PC-3 (cell line): ENCODE data around the gene DIPK1C. TPM values are rescaled to one million over a fixed set of nuclear protein-coding genes. Genes with fewer than 3 reads are reported as not detected.

ENCODE experiments used
- ATAC-seq: fragments of 200-7000 bp; cut with Tn5 transposase; 2 replicates; pipeline ENCODE4 v1.9.1; 2020; ENCODE audit warnings: mild to moderate bottlenecking, moderate library complexity
- BruUV-seq: library from RNA; stranded (reverse); fragments of 400-500 nt; replicated peaks from 2 replicates; lab custom pipeline; 2021; lab: Mats Ljungman, UMichigan
- CTCF ChIA-PET: fragments of 300-600 bp; sonication (Branson Sonifier 250); formaldehyde crosslinking; loops from one replicate; lab custom pipeline; 2022; ENCODE audit warnings: antibody characterized with exemption; lab: Charles Lee
- POLR2A ChIA-PET: fragments of 300-600 bp; sonication (Branson Sonifier 250); formaldehyde crosslinking; loops from one replicate; lab custom pipeline; 2022; ENCODE audit warnings: antibody characterized with exemption; ENCODE audit not compliant: unreplicated experiment; lab: Charles Lee
- DNase-seq: peaks from one replicate; pipeline ENCODE4 v3.0.0-alpha.2; 2015
- H2AFZ ChIP-seq: fragments of 300-600 bp; sonication (generic); 2 replicates; pipeline ENCODE4 v1.6.0; 2016; ENCODE audit warnings: antibody characterized with exemption, low read length
- H3F3A ChIP-seq: fragments of 300-600 bp; sonication (generic); one replicate; pipeline ENCODE4 v1.6.0; 2017; ENCODE audit warnings: antibody characterized with exemption, low read length, control low read depth, mild to moderate bottlenecking; ENCODE audit not compliant: unreplicated experiment
- H3K27ac ChIP-seq: fragments of 300-600 bp; sonication (generic); 2 replicates; pipeline ENCODE4 v1.5.1; 2016; ENCODE audit warnings: mild to moderate bottlenecking, low read length
- H3K27me3 ChIP-seq: fragments of 300-600 bp; sonication (generic); 2 replicates; pipeline ENCODE4 v1.6.1; 2016; ENCODE audit warnings: low read length, mixed read lengths
- H3K36me3 ChIP-seq: fragments of 300-600 bp; sonication (generic); 2 replicates; pipeline ENCODE4 v1.6.1; 2016; ENCODE audit warnings: low read depth, mixed run types, low read length, mixed read lengths
- H3K4me1 ChIP-seq: fragments of 300-600 bp; sonication (generic); 2 replicates; pipeline ENCODE4 v1.5.1; 2016; ENCODE audit warnings: low read length; ENCODE audit not compliant: insufficient read depth
- H3K4me2 ChIP-seq: fragments of 300-600 bp; sonication (generic); 2 replicates; pipeline ENCODE4 v1.6.0; 2016; ENCODE audit warnings: low read length
- H3K4me3 ChIP-seq: fragments of 300-600 bp; sonication (generic); 2 replicates; pipeline ENCODE4 v1.5.1; 2016; ENCODE audit warnings: mild to moderate bottlenecking, low read length, mixed read lengths
- H3K79me2 ChIP-seq: fragments of 300-600 bp; sonication (generic); 2 replicates; pipeline ENCODE4 v1.6.1; 2017; ENCODE audit warnings: low read length, mixed read lengths
- H3K9ac ChIP-seq: fragments of 300-600 bp; sonication (generic); 2 replicates; pipeline ENCODE4 v1.6.0; 2016; ENCODE audit warnings: mild to moderate bottlenecking, low read length
- H3K9me2 ChIP-seq: fragments of 300-600 bp; sonication (generic); replicated peaks from 2 replicates; pipeline ENCODE4 v1.6.1; 2016; ENCODE audit warnings: mixed run types, low read length, mixed read lengths
- H3K9me3 ChIP-seq: fragments of 300-600 bp; sonication (generic); 2 replicates; pipeline ENCODE4 v1.6.1; 2016; ENCODE audit warnings: low read length, mixed read lengths
- H4K20me1 ChIP-seq: fragments of 300-600 bp; sonication (generic); 2 replicates; pipeline ENCODE4 v1.6.1; 2016; ENCODE audit warnings: low read length, mixed read lengths
- EZH2 ChIP-seq: fragments of 300-600 bp; sonication (generic); IDR thresholded peaks from one replicate; pipeline ENCODE4 v1.6.1; 2017; ENCODE audit warnings: antibody characterized with exemption, mild to moderate bottlenecking, low read length; ENCODE audit not compliant: unreplicated experiment
- EZH2phosphoT487 ChIP-seq: fragments of 300-600 bp; sonication (generic); IDR thresholded peaks from 2 replicates; pipeline ENCODE4 v1.6.1; 2018; ENCODE audit warnings: mild to moderate bottlenecking, antibody characterized with exemption, low read length, borderline replicate concordance
- intact Hi-C: fragments of 100-400 bp; cut with micrococcal nuclease; formaldehyde crosslinking; loops from 2 replicates; pipeline ENCODE4 v1.9.0; 2023
- total RNA-seq: library from RNA; depleted of rRNA; stranded (reverse); fragments of >200 nt; gene quantifications from 2 replicates; pipeline ENCODE4 v1.2.3, GENCODE V29; 2014
- TF ChIP-seq, protein P1 (sequence below): fragments of 300-600 bp; sonication (generic); conservative IDR thresholded peaks from 2 replicates; pipeline ENCODE4 v1.5.1; 2017; ENCODE audit warnings: antibody characterized with exemption, low read depth, mild to moderate bottlenecking, low read length

The DIPK1C gene
- total RNA-seq, 1 experiment from 2014 or later = not detected

DNA sequence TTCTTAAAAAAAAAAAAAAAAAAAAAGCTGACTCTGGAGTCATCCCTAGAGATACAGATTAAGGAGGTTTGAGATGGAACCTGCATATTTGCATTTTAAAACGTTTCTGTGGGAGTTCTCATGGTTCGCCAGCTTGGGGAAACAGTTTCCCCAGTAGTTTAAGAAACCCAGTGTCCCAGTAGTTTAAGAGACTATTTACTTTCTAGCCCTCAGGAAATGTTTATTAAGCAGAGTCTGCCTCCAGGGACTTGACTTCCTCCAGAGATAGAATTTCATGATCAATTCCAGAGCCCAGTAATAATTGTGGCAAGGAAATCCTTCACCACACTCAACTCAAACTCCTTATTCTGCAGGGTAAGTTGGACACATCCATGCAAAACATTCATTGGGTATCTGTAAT, 39.1 kb downstream of the DIPK1C start:
- peaks cover 98% of the 10 kb centered on the region for H3K27me3 ChIP-seq
- H3K9me3 ChIP-seq = no peaks in the 10 kb centered on the region
- no peaks in the 10 kb centered on the region for H3F3A ChIP-seq
- H3K4me1 ChIP-seq = no peaks in the 10 kb centered on the region
- ChIA-PET CTCF (no interaction called here), POLR2A (no interaction called here)
- H3K9me2 ChIP-seq = no peaks in the 10 kb centered on the region
- no TSS peak for BruUV-seq
- no peak overlapping the region for H3K4me2 ChIP-seq
- no peak overlapping the region for H3K4me3 ChIP-seq
- no peak overlapping the region for H3K9ac ChIP-seq
- TF ChIP-seq EZH2 (no peak), EZH2phosphoT487 (no peak)
- TF ChIP-seq, protein P1, sequence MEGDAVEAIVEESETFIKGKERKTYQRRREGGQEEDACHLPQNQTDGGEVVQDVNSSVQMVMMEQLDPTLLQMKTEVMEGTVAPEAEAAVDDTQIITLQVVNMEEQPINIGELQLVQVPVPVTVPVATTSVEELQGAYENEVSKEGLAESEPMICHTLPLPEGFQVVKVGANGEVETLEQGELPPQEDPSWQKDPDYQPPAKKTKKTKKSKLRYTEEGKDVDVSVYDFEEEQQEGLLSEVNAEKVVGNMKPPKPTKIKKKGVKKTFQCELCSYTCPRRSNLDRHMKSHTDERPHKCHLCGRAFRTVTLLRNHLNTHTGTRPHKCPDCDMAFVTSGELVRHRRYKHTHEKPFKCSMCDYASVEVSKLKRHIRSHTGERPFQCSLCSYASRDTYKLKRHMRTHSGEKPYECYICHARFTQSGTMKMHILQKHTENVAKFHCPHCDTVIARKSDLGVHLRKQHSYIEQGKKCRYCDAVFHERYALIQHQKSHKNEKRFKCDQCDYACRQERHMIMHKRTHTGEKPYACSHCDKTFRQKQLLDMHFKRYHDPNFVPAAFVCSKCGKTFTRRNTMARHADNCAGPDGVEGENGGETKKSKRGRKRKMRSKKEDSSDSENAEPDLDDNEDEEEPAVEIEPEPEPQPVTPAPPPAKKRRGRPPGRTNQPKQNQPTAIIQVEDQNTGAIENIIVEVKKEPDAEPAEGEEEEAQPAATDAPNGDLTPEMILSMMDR = no peak
- no peak for ATAC-seq
- H3K79me2 ChIP-seq = no peaks in the 10 kb centered on the region
- no peak overlapping the region for H3K27ac ChIP-seq
- no peaks in the 10 kb centered on the region for H3K36me3 ChIP-seq
- no peak for DNase-seq
- H4K20me1 ChIP-seq = no peaks in the 10 kb centered on the region
- H2AFZ ChIP-seq = no peak overlapping the region
- intact Hi-C loops = no loop called here

DNA sequence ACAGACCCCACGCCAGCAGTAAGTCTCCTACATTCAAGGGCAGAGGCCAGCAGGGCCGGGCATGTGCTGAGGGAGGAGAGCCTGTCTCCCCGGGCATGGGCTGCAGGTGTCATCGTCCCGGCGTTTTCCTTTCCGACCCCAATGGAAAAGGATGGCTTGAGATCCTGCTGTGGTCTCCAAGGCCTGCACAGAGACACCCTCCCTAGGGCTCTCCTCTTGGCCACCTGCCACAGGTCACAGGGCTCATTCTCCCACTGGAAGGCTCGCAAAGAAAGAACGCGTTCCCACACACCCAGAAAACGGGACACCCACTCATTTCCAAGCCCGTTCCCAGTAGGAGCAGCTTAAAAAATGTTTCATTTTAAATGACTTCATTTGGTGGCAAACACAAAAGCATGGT, 41.0 kb downstream of the DIPK1C start:
- no peaks in the 10 kb centered on the region for H3K79me2 ChIP-seq
- no peak overlapping the region for H3K4me3 ChIP-seq
- H2AFZ ChIP-seq = no peak overlapping the region
- TF ChIP-seq, protein P1 = no peak
- TF ChIP-seq EZH2phosphoT487 = no peak
- no peak for TF ChIP-seq EZH2
- H3K9me2 ChIP-seq = no peaks in the 10 kb centered on the region
- H3K27me3 ChIP-seq = peaks cover 98% of the 10 kb centered on the region
- H3K36me3 ChIP-seq = no peaks in the 10 kb centered on the region
- no peak for ATAC-seq
- H3K9ac ChIP-seq = no peak overlapping the region
- POLR2A ChIA-PET = no interaction called here
- no peaks in the 10 kb centered on the region for H3K9me3 ChIP-seq
- no peaks in the 10 kb centered on the region for H3F3A ChIP-seq
- no peak overlapping the region for H3K27ac ChIP-seq
- H3K4me2 ChIP-seq = no peak overlapping the region
- intact Hi-C loops = no loop called here
- H3K4me1 ChIP-seq = no peaks in the 10 kb centered on the region
- CTCF ChIA-PET = no interaction called here
- DNase-seq = no peak
- H4K20me1 ChIP-seq = no peaks in the 10 kb centered on the region
- no TSS peak for BruUV-seq

DNA sequence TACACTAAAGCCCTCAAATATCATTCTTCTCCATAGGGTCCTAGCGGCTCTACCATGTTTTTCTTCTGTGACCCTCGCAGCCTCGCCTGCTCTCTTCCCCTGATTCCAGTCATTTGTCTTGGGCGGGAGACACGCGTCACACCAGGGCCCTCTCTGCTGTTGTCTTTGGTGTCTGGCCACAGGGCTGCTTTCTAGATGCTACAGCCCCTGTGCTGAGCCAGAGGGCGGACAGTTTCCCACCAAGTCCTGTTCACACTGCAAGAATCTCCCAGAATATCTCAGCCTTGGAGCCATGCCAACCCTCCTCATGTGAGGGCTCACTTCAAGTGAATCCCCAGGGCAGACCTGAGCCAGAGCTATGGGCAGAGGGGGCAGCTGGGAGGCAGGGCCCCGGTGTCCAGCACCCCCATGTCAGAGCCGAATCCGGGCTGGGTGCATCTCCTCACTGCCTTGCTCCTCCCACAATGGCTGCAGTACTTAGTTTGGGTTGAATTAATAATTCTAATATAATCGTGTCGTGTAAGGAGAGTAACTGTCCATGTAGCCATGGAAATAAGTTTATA, 42.1 kb downstream of the DIPK1C start:
- H3K4me3 ChIP-seq = no peak overlapping the region
- H3K36me3 ChIP-seq = no peaks in the 10 kb centered on the region
- no peaks in the 10 kb centered on the region for H3K4me1 ChIP-seq
- H3F3A ChIP-seq = no peaks in the 10 kb centered on the region
- ChIA-PET CTCF (no interaction called here), POLR2A (no interaction called here)
- no peak overlapping the region for H2AFZ ChIP-seq
- no peak overlapping the region for H3K9ac ChIP-seq
- H3K4me2 ChIP-seq = no peak overlapping the region
- ATAC-seq (no peak), DNase-seq (no peak)
- intact Hi-C loops = no loop called here
- TF ChIP-seq EZH2 (no peak), EZH2phosphoT487 (no peak)
- TF ChIP-seq, protein P1 = no peak
- no peaks in the 10 kb centered on the region for H4K20me1 ChIP-seq
- no TSS peak for BruUV-seq
- no peak overlapping the region for H3K27ac ChIP-seq
- no peaks in the 10 kb centered on the region for H3K79me2 ChIP-seq
- H3K9me2 ChIP-seq = no peaks in the 10 kb centered on the region
- no peaks in the 10 kb centered on the region for H3K9me3 ChIP-seq
- H3K27me3 ChIP-seq = peaks cover 98% of the 10 kb centered on the region
